Mammary epithelial cell (primary cell): ENCODE measurements around the gene ZNF345.

Experiments used
- EZH2 ChIP-seq: IDR thresholded peaks from 2 replicates; pipeline ENCODE4 v1.6.1; 2012; ENCODE audit warnings: low read length, inconsistent platforms, borderline replicate concordance
- TF ChIP-seq, protein P1 (sequence below), 2 donors: IDR thresholded peaks in 1 of 2; conservative IDR thresholded peaks in 1 of 2; 2 replicates each; pipeline ENCODE4 v1.5.1; 2011 to 2012; ENCODE audit warnings: inconsistent platforms in 2 of 2, low read length in 2 of 2, mild to moderate bottlenecking in 2 of 2, control low read depth in 1 of 2, low read depth in 1 of 2; ENCODE audit not compliant: insufficient read depth in 1 of 2; ENCODE audit errors: extremely low read depth in 1 of 2

DNA sequence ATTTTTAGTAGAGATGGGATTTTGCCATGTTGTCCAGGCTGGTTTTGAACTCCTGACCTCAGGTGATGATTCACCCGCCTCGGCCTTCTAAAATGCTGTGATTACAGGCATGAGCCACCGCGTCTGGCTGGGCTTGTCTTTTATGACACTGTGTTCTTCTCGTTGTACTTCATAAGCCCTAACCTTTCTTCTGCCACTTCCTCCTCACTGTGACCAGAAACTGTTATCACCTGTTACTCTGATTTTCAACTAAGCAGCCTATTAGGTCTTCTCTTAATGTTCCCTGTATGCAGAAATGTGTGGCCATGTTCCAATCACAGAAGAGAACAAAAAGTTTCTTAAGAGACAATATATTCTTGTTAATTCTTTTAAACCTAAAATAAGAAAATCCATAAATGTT is 28.9 kb upstream of the ZNF345 start:
- TF ChIP-seq EZH2 = no peak
- TF ChIP-seq, protein P1, sequence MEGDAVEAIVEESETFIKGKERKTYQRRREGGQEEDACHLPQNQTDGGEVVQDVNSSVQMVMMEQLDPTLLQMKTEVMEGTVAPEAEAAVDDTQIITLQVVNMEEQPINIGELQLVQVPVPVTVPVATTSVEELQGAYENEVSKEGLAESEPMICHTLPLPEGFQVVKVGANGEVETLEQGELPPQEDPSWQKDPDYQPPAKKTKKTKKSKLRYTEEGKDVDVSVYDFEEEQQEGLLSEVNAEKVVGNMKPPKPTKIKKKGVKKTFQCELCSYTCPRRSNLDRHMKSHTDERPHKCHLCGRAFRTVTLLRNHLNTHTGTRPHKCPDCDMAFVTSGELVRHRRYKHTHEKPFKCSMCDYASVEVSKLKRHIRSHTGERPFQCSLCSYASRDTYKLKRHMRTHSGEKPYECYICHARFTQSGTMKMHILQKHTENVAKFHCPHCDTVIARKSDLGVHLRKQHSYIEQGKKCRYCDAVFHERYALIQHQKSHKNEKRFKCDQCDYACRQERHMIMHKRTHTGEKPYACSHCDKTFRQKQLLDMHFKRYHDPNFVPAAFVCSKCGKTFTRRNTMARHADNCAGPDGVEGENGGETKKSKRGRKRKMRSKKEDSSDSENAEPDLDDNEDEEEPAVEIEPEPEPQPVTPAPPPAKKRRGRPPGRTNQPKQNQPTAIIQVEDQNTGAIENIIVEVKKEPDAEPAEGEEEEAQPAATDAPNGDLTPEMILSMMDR (conservative IDR thresholded peaks at IDR 0.05 in 1 of 2, IDR thresholded peaks at IDR 0.05 in 1 of 2; ENCODE audit: extremely low read depth in 1 of 2, insufficient read depth in 1 of 2, low read depth in 1 of 2, low read length in 2 of 2) = no peak
